GM23338 (cell line): ENCODE measurements around the gene RHOB.
A peak's percentile ranks its signal among the peaks of the same experiment; 100 is the strongest.

Source experiments
- CREB1 ChIP-seq: fragments of 250-450 bp; sonication (Bioruptor Pico); IDR thresholded peaks from 2 replicates; pipeline ENCODE4 v1.5.0; 2020; ENCODE audit warnings: low read depth, mild to moderate bottlenecking, moderate library complexity
- EZH2 ChIP-seq: fragments of 200-600 bp; sonication (generic); IDR thresholded peaks from one replicate; pipeline ENCODE4 v1.8.0; 2017; ENCODE audit warnings: antibody characterized with exemption, mild to moderate bottlenecking, low read depth; ENCODE audit not compliant: unreplicated experiment
- EZH2phosphoT487 ChIP-seq: fragments of 200-600 bp; sonication (generic); IDR thresholded peaks from one replicate; pipeline ENCODE4 v1.8.1; 2018; ENCODE audit warnings: antibody characterized with exemption; ENCODE audit not compliant: unreplicated experiment
- JUNB ChIP-seq: IDR thresholded peaks from one replicate; pipeline ENCODE4 v1.6.1; 2016; ENCODE audit warnings: antibody characterized with exemption; ENCODE audit not compliant: unreplicated experiment
- NANOG ChIP-seq: IDR thresholded peaks from 2 replicates; pipeline ENCODE4 v1.6.1; 2016; ENCODE audit warnings: antibody characterized with exemption, borderline replicate concordance
- POLR2AphosphoS5 ChIP-seq: IDR thresholded peaks from 2 replicates; pipeline ENCODE4 v1.6.1; 2016; ENCODE audit warnings: antibody characterized with exemption, low read depth
- STAT1 ChIP-seq: IDR thresholded peaks from one replicate; pipeline ENCODE4 v1.6.1; 2016; ENCODE audit warnings: antibody characterized with exemption; ENCODE audit not compliant: unreplicated experiment
- ZNF114 ChIP-seq: fragments of 250-450 bp; sonication (Bioruptor Pico); IDR thresholded peaks from 2 replicates; pipeline ENCODE4 v1.5.0; 2020; ENCODE audit warnings: mild to moderate bottlenecking, moderate library complexity
- ZNF331 ChIP-seq: fragments of 250-450 bp; sonication (Bioruptor Pico); IDR thresholded peaks from 2 replicates; pipeline ENCODE4 v1.5.0; 2020; ENCODE audit warnings: low read depth, mild to moderate bottlenecking, moderate library complexity
- TF ChIP-seq, protein P1 (sequence below), 2 experiments: fragments of 200-600 bp in 1 of 2; sonication (generic) in 1 of 2; conservative IDR thresholded peaks; 2 replicates each; pipeline versions ENCODE4 v1.5.1 to v1.6.1; 2016 to 2017; ENCODE audit warnings: antibody characterized with exemption in 2 of 2, low read depth in 2 of 2, mild to moderate bottlenecking in 2 of 2, moderate library complexity in 1 of 2
- TF ChIP-seq, protein P2 (sequence below): IDR thresholded peaks from one replicate; pipeline ENCODE4 v1.6.1; 2018; ENCODE audit warnings: antibody characterized with exemption; ENCODE audit not compliant: unreplicated experiment
- TF ChIP-seq, protein P3 (sequence below): fragments of 250-450 bp; sonication (Bioruptor Pico); IDR thresholded peaks from 2 replicates; pipeline ENCODE4 v1.5.0; 2020; ENCODE audit warnings: mild to moderate bottlenecking, moderate library complexity

DNA sequence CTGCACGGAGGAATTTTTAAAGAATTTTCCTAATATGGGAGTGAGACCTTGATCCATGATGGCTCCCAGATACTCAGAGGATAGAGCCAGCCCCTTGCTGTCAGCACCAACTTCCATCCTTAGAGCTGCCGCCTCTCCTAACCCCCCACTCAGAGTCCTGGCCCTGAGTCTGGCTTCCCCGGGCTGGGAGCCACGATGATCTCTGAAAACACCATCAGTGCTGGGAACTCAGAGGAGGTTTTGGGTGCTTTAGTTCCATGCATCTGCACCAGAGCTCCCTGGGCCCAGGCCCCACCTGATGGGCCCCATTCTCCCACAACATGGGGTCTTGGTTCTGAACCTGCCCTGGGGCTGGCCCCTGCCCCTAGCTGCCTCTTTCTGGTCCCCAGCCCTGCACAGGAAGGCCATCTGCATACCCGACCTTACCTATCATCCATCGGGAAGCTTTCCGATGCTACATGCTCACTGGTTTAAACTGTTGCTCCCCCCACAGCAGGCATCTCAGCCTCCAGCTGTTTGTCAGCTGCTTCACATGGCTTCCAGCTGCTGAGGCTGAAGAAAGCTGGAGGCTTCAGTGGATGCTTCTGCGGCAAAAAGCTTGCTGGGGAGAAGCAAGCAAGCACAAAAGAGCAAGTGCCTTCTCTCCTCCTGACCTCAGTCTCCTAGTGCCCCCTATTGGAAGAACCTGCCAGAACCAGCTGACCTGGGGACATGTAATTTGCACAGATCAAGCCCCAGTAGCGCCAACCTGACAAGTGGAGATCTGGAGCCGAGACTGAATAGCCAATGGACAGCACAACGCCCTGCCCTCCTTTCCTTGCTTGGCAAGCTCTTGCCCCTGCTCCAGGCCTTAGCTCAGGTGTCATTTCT, 24.2 kb upstream of the RHOB start:
- TF ChIP-seq, protein P1, sequence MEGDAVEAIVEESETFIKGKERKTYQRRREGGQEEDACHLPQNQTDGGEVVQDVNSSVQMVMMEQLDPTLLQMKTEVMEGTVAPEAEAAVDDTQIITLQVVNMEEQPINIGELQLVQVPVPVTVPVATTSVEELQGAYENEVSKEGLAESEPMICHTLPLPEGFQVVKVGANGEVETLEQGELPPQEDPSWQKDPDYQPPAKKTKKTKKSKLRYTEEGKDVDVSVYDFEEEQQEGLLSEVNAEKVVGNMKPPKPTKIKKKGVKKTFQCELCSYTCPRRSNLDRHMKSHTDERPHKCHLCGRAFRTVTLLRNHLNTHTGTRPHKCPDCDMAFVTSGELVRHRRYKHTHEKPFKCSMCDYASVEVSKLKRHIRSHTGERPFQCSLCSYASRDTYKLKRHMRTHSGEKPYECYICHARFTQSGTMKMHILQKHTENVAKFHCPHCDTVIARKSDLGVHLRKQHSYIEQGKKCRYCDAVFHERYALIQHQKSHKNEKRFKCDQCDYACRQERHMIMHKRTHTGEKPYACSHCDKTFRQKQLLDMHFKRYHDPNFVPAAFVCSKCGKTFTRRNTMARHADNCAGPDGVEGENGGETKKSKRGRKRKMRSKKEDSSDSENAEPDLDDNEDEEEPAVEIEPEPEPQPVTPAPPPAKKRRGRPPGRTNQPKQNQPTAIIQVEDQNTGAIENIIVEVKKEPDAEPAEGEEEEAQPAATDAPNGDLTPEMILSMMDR (conservative IDR thresholded peaks at IDR 0.05; ENCODE audit: low read depth in 2 of 2), result peak; percentile 43 to 76
- TF ChIP-seq POLR2AphosphoS5, result no peak
- no peak for TF ChIP-seq EZH2phosphoT487
- TF ChIP-seq CREB1 (CRISPR knock-in tag), result no peak
- TF ChIP-seq EZH2, result no peak
- TF ChIP-seq, protein P2, sequence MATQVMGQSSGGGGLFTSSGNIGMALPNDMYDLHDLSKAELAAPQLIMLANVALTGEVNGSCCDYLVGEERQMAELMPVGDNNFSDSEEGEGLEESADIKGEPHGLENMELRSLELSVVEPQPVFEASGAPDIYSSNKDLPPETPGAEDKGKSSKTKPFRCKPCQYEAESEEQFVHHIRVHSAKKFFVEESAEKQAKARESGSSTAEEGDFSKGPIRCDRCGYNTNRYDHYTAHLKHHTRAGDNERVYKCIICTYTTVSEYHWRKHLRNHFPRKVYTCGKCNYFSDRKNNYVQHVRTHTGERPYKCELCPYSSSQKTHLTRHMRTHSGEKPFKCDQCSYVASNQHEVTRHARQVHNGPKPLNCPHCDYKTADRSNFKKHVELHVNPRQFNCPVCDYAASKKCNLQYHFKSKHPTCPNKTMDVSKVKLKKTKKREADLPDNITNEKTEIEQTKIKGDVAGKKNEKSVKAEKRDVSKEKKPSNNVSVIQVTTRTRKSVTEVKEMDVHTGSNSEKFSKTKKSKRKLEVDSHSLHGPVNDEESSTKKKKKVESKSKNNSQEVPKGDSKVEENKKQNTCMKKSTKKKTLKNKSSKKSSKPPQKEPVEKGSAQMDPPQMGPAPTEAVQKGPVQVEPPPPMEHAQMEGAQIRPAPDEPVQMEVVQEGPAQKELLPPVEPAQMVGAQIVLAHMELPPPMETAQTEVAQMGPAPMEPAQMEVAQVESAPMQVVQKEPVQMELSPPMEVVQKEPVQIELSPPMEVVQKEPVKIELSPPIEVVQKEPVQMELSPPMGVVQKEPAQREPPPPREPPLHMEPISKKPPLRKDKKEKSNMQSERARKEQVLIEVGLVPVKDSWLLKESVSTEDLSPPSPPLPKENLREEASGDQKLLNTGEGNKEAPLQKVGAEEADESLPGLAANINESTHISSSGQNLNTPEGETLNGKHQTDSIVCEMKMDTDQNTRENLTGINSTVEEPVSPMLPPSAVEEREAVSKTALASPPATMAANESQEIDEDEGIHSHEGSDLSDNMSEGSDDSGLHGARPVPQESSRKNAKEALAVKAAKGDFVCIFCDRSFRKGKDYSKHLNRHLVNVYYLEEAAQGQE, result no peak
- TF ChIP-seq ZNF331 (CRISPR knock-in tag), result no peak
- no peak for TF ChIP-seq ZNF114 (CRISPR knock-in tag)
- no peak for TF ChIP-seq STAT1
- no peak for TF ChIP-seq JUNB
- no peak for TF ChIP-seq NANOG
- TF ChIP-seq, protein P3, sequence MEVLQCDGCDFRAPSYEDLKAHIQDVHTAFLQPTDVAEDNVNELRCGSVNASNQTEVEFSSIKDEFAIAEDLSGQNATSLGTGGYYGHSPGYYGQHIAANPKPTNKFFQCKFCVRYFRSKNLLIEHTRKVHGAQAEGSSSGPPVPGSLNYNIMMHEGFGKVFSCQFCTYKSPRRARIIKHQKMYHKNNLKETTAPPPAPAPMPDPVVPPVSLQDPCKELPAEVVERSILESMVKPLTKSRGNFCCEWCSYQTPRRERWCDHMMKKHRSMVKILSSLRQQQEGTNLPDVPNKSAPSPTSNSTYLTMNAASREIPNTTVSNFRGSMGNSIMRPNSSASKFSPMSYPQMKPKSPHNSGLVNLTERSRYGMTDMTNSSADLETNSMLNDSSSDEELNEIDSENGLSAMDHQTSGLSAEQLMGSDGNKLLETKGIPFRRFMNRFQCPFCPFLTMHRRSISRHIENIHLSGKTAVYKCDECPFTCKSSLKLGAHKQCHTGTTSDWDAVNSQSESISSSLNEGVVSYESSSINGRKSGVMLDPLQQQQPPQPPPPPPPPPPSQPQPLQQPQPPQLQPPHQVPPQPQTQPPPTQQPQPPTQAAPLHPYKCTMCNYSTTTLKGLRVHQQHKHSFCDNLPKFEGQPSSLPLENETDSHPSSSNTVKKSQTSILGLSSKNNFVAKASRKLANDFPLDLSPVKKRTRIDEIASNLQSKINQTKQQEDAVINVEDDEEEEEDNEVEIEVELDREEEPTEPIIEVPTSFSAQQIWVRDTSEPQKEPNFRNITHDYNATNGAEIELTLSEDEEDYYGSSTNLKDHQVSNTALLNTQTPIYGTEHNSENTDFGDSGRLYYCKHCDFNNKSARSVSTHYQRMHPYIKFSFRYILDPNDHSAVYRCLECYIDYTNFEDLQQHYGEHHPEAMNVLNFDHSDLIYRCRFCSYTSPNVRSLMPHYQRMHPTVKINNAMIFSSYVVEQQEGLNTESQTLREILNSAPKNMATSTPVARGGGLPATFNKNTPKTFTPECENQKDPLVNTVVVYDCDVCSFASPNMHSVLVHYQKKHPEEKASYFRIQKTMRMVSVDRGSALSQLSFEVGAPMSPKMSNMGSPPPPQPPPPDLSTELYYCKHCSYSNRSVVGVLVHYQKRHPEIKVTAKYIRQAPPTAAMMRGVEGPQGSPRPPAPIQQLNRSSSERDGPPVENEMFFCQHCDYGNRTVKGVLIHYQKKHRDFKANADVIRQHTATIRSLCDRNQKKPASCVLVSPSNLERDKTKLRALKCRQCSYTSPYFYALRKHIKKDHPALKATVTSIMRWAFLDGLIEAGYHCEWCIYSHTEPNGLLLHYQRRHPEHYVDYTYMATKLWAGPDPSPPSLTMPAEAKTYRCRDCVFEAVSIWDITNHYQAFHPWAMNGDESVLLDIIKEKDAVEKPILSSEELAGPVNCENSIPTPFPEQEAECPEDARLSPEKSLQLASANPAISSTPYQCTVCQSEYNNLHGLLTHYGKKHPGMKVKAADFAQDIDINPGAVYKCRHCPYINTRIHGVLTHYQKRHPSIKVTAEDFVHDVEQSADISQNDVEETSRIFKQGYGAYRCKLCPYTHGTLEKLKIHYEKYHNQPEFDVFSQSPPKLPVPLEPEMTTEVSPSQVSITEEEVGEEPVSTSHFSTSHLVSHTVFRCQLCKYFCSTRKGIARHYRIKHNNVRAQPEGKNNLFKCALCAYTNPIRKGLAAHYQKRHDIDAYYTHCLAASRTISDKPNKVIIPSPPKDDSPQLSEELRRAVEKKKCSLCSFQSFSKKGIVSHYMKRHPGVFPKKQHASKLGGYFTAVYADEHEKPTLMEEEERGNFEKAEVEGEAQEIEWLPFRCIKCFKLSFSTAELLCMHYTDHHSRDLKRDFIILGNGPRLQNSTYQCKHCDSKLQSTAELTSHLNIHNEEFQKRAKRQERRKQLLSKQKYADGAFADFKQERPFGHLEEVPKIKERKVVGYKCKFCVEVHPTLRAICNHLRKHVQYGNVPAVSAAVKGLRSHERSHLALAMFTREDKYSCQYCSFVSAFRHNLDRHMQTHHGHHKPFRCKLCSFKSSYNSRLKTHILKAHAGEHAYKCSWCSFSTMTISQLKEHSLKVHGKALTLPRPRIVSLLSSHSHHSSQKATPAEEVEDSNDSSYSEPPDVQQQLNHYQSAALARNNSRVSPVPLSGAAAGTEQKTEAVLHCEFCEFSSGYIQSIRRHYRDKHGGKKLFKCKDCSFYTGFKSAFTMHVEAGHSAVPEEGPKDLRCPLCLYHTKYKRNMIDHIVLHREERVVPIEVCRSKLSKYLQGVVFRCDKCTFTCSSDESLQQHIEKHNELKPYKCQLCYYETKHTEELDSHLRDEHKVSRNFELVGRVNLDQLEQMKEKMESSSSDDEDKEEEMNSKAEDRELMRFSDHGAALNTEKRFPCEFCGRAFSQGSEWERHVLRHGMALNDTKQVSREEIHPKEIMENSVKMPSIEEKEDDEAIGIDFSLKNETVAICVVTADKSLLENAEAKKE (CRISPR knock-in tag), result no peak
